Measurements from ENCODE around the gene UCK2.

- TF ChIP-seq CTCF (IDR thresholded peaks at IDR 0.05; ENCODE audit: insufficient read depth, low read depth, low read length), result no peak
- TF ChIP-seq EZH2 (IDR thresholded peaks at IDR 0.05; ENCODE audit: insufficient read depth, low read length), result no peak
Observed at GRCh38 chr1:165888552-165888920, 61.1 kb downstream of the UCK2 start.
